ENCODE measurements around the gene RNASE12. TPM values are rescaled to one million over a fixed set of nuclear protein-coding genes. Genes with fewer than 3 reads are reported as not detected.

Gene RNASE12
- total RNA-seq, 1 experiment from 2014 or later = not detected

DNA sequence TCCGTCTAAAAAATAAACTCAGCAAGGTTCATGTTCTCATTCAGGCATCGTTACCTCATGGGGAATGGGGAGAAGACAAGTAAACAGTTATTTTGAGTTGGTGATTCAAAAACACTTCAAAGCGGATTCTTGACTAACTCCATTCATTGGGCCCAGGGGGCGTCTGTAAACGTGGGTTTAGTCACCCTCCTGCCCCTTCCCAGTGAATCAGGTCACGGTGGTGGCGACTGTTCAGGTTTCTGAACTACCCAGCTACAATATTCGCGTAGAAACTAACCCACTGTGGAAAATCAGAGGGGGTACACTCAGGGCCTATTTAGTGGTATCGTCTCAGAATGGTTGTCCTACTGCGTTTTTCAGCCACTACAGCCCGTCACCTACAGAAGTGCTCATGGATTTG, 35.1 kb upstream of the RNASE12 start:
- H3K27me3 ChIP-seq (ENCODE audit: insufficient read depth, low read length) = peaks cover 8% of the 10 kb centered on the region; the same call in 1 of the 2 replicates

More for the DNA sequence above, 35.1 kb upstream of the RNASE12 start:
- no peak overlapping the region for H2BK20ac ChIP-seq (ENCODE audit: low read depth, low read length, poor library complexity, severe bottlenecking)
- Mint-ChIP-seq H3K27ac (no peak overlapping the region), H3K36me3 (ENCODE audit: insufficient read depth in 1 of 3, low read depth in 3 of 3) (peaks cover 0 to 2% (median 0%) of the 10 kb centered on the region in 3 experiments; a peak in 2 of 7 replicates), H3K27me3 (ENCODE audit: low read depth) (peaks cover 58% of the 10 kb centered on the region), H3K9me3 (peaks cover 0 to 2% of the 10 kb centered on the region in 2 experiments; a peak in 2 of 5 replicates), H3K4me1 (peaks cover 46 to 47% of the 10 kb centered on the region in 2 experiments), H3K4me3 (peak overlapping the region; percentile 87 to 94)
- no peak overlapping the region for H4K8ac ChIP-seq (replicated peaks; ENCODE audit: insufficient read length, low read depth, low read length)
- H3K9ac ChIP-seq (ENCODE audit: extremely low read depth, insufficient read length, low read length) = peak overlapping the region; percentile 31
- no peak overlapping the region for H4K5ac ChIP-seq (ENCODE audit: insufficient read length, low read depth, low read length)
- H2BK5ac ChIP-seq (ENCODE audit: insufficient read length, low read length) = no peak overlapping the region
- H2BK15ac ChIP-seq (ENCODE audit: low read depth, low read length) = no peak overlapping the region
- no peak overlapping the region for H3K14ac ChIP-seq (ENCODE audit: insufficient read depth, low read length)
- no peak overlapping the region for H3K27ac ChIP-seq (ENCODE audit: insufficient read length, low read depth, low read length)
- H4K20me1 ChIP-seq (ENCODE audit: control insufficient read depth, insufficient read depth, insufficient read length) = no peaks in the 10 kb centered on the region
- TF ChIP-seq, protein P1, sequence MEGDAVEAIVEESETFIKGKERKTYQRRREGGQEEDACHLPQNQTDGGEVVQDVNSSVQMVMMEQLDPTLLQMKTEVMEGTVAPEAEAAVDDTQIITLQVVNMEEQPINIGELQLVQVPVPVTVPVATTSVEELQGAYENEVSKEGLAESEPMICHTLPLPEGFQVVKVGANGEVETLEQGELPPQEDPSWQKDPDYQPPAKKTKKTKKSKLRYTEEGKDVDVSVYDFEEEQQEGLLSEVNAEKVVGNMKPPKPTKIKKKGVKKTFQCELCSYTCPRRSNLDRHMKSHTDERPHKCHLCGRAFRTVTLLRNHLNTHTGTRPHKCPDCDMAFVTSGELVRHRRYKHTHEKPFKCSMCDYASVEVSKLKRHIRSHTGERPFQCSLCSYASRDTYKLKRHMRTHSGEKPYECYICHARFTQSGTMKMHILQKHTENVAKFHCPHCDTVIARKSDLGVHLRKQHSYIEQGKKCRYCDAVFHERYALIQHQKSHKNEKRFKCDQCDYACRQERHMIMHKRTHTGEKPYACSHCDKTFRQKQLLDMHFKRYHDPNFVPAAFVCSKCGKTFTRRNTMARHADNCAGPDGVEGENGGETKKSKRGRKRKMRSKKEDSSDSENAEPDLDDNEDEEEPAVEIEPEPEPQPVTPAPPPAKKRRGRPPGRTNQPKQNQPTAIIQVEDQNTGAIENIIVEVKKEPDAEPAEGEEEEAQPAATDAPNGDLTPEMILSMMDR (conservative IDR thresholded peaks at IDR 0.05) = no peak
- no peak overlapping the region for H4K91ac ChIP-seq (ENCODE audit: insufficient read length, low read depth, low read length)
- H3K79me2 ChIP-seq (ENCODE audit: insufficient read depth, low read length) = no peaks in the 10 kb centered on the region
- no peak overlapping the region for H3K18ac ChIP-seq (ENCODE audit: insufficient read length, low read depth, low read length)
- no peak overlapping the region for H2BK120ac ChIP-seq (ENCODE audit: low read depth, low read length, poor library complexity, severe bottlenecking)
- H3K79me1 ChIP-seq (ENCODE audit: insufficient read depth, low read depth, low read length, poor library complexity, severe bottlenecking) = no peaks in the 10 kb centered on the region
- H3K4me1 ChIP-seq (ENCODE audit: insufficient read depth, low read length) = no peaks in the 10 kb centered on the region
- DNase-seq = no peak
- H2AFZ ChIP-seq (ENCODE audit: low read length) = no peak overlapping the region
- WGBS (ENCODE audit: extremely low coverage, insufficient read length, low lambda C conversion rate) = no CpG with 5 or more reads among the region's 12 CpGs
- no peaks in the 10 kb centered on the region for H3K9me3 ChIP-seq (ENCODE audit: control insufficient read depth, low read depth, low read length)
- no peak overlapping the region for H3T11ph ChIP-seq (ENCODE audit: low read length)
- peaks cover 35% of the 10 kb centered on the region for H3K23me2 ChIP-seq (ENCODE audit: insufficient read length, low read depth, low read length, poor library complexity, severe bottlenecking)
- H3K23ac ChIP-seq (ENCODE audit: insufficient read length, low read depth, low read length) = no peak overlapping the region
- peak overlapping the region; percentile 100 for H3K4me2 ChIP-seq (ENCODE audit: insufficient read depth, insufficient read length, low read length)
- H2BK12ac ChIP-seq (ENCODE audit: insufficient read length, low read depth, low read length) = no peak overlapping the region
- H2AK5ac ChIP-seq (ENCODE audit: insufficient read length, low read length) = no peak overlapping the region
- H3K4ac ChIP-seq (ENCODE audit: low read depth, low read length) = no peak overlapping the region
- no peak overlapping the region for H3K56ac ChIP-seq (ENCODE audit: insufficient read length, low read depth, low read length)

All from H9 (cell line).